ENCODE data around the gene GRIK4. TPM values are rescaled to one million over a fixed set of nuclear protein-coding genes. Genes with fewer than 3 reads are reported as not detected.

Gene GRIK4
- polyA plus RNA-seq, 1 donor from 2014 or later, result not detected

- H3K36me3 Mint-ChIP-seq, result no peaks in the 10 kb centered on the region
- no peak overlapping the region for H3K27ac Mint-ChIP-seq
- peaks cover 0 to 2% (median 0%) of the 10 kb centered on the region in 3 donors for H3K9me3 Mint-ChIP-seq
- H3K27me3 Mint-ChIP-seq, result peaks cover 14% of the 10 kb centered on the region
- H3K4me3 Mint-ChIP-seq, result no peak overlapping the region
- no peaks in the 10 kb centered on the region for H3K4me1 Mint-ChIP-seq
Observed at GRCh38 chr11:120667934-120668333, 156.4 kb downstream of the GRIK4 start.

- H3K36me3 Mint-ChIP-seq, result no peaks in the 10 kb centered on the region
- peaks cover 12% of the 10 kb centered on the region for H3K27me3 Mint-ChIP-seq
- no peak overlapping the region for H3K27ac Mint-ChIP-seq
- no peak overlapping the region for H3K4me3 Mint-ChIP-seq
- no peaks in the 10 kb centered on the region for H3K4me1 Mint-ChIP-seq
- H3K9me3 Mint-ChIP-seq, result peaks cover 0 to 2% (median 0%) of the 10 kb centered on the region in 3 donors
Observed at GRCh38 chr11:120668537-120668936, 157.0 kb downstream of the GRIK4 start.

- Mint-ChIP-seq H3K27ac (no peak overlapping the region), H3K4me3 (no peak overlapping the region), H3K4me1 (no peaks in the 10 kb centered on the region), H3K27me3 (peaks cover 6% of the 10 kb centered on the region), H3K36me3 (no peaks in the 10 kb centered on the region), H3K9me3 (peaks cover 2 to 7% (median 5%) of the 10 kb centered on the region in 3 donors)
Observed at GRCh38 chr11:120674542-120674941, 163.0 kb downstream of the GRIK4 start.

DNA sequence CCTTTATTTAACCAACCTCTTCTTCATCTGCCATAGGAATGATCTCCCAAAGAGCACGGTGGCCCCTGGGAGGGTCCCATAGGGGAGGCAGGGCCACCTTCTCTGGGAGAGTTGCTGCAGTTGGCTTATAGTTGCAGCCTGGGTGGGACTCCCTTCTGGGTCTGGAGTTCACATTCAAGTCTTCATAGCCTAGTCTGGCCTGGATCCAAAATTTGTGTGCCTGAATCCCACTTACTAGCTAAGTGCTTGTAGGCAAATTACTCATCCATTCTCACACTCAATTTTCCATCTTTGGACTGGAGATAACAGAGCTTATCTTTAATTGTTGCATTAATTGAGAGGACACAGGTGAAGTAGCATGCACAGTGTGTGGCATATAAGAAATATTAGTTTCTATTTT is 163.6 kb downstream of the GRIK4 start:
- Mint-ChIP-seq H3K9me3 (peaks cover 2 to 7% (median 5%) of the 10 kb centered on the region in 3 donors), H3K27ac (no peak overlapping the region), H3K36me3 (no peaks in the 10 kb centered on the region), H3K4me1 (no peaks in the 10 kb centered on the region), H3K4me3 (no peak overlapping the region), H3K27me3 (peaks cover 6% of the 10 kb centered on the region)

- Mint-ChIP-seq H3K27me3 (peaks cover 4% of the 10 kb centered on the region), H3K4me3 (no peak overlapping the region), H3K36me3 (no peaks in the 10 kb centered on the region), H3K27ac (no peak overlapping the region), H3K4me1 (no peaks in the 10 kb centered on the region), H3K9me3 (peaks cover 0 to 7% (median 5%) of the 10 kb centered on the region in 3 donors)
Observed at GRCh38 chr11:120676991-120677390, 165.4 kb downstream of the GRIK4 start.

- Mint-ChIP-seq H3K27ac (no peak overlapping the region), H3K4me1 (peaks cover 0 to 2% (median 0%) of the 10 kb centered on the region in 3 donors), H3K27me3 (peaks cover 5% of the 10 kb centered on the region), H3K36me3 (no peaks in the 10 kb centered on the region), H3K9me3 (peaks cover 0 to 7% (median 5%) of the 10 kb centered on the region in 3 donors), H3K4me3 (no peak overlapping the region)
Observed at GRCh38 chr11:120680322-120680721, 168.8 kb downstream of the GRIK4 start.

DNA sequence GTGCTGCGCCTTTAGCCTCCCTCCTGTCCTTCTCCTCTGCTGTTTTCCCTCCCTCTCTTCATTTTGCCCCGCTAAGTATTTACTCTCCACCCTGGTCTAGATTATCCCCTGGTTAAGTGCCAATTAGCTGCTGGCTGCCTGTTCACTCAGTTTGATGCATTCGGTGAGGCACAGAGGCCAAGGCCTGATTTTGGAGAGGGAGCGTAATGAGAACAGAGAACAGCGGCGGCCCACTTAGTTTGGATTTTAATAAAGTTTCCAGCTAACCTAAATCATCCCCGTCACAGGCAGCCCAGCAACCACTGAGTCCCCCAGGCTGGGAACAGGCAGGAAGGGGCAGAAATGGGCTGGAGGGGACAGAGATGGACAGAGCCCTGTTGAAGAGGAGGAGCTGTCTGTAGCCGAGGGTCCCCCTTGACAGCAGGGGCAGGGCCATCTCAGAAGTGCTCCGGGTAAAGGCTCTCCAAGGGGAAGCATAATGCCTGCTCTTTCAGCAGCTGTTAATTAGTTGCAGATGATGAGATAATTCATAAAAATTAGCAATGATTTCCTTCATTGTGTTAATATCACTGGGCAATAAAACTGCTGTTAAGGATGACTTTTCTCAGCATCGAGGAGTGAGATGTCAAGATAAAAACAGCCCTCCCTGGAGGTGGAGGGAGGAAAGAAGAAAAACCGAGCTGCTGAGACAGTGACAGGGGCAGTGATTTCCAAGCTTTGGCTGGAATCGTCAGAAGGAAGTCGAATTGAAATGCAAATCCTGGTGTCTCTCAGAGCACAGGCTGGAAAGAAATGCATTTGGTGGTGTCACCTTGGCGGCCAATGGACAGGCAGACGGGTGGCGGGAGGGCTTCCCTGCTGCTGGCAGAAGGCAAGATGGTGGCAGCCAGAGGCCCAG is 170.1 kb downstream of the GRIK4 start:
- Mint-ChIP-seq H3K36me3 (no peaks in the 10 kb centered on the region), H3K9me3 (peaks cover 0 to 5% (median 0%) of the 10 kb centered on the region in 3 donors), H3K27me3 (peaks cover 8% of the 10 kb centered on the region), H3K27ac (no peak overlapping the region), H3K4me1 (peaks cover 0 to 2% (median 0%) of the 10 kb centered on the region in 3 donors), H3K4me3 (no peak overlapping the region)

- Mint-ChIP-seq H3K9me3 (no peaks in the 10 kb centered on the region), H3K27me3 (peaks cover 8% of the 10 kb centered on the region), H3K4me3 (no peak overlapping the region), H3K27ac (peak overlapping the region in 1 of 3 donors; percentile 12), H3K4me1 (peaks cover 0 to 2% (median 0%) of the 10 kb centered on the region in 3 donors), H3K36me3 (no peaks in the 10 kb centered on the region)
Observed at GRCh38 chr11:120682332-120682649, 170.7 kb downstream of the GRIK4 start.

- H3K27ac Mint-ChIP-seq, result no peak overlapping the region
- H3K27me3 Mint-ChIP-seq, result peaks cover 8% of the 10 kb centered on the region
Observed at GRCh38 chr11:120682866-120683265, 171.3 kb downstream of the GRIK4 start.

GRCh38 chr11:120686516-120686915 is 175.0 kb downstream of the GRIK4 start:
- peaks cover 0 to 2% (median 0%) of the 10 kb centered on the region in 3 donors for H3K4me1 Mint-ChIP-seq
- peaks cover 20% of the 10 kb centered on the region for H3K27me3 Mint-ChIP-seq
- H3K4me3 Mint-ChIP-seq, result no peak overlapping the region
- no peak overlapping the region for H3K27ac Mint-ChIP-seq
- no peaks in the 10 kb centered on the region for H3K36me3 Mint-ChIP-seq
- no peaks in the 10 kb centered on the region for H3K9me3 Mint-ChIP-seq

More at GRCh38 chr11:120682866-120683265, 171.3 kb downstream of the GRIK4 start:
- Mint-ChIP-seq H3K4me3 (no peak overlapping the region), H3K36me3 (no peaks in the 10 kb centered on the region), H3K4me1 (peaks cover 0 to 2% (median 0%) of the 10 kb centered on the region in 3 donors), H3K9me3 (no peaks in the 10 kb centered on the region)

DNA sequence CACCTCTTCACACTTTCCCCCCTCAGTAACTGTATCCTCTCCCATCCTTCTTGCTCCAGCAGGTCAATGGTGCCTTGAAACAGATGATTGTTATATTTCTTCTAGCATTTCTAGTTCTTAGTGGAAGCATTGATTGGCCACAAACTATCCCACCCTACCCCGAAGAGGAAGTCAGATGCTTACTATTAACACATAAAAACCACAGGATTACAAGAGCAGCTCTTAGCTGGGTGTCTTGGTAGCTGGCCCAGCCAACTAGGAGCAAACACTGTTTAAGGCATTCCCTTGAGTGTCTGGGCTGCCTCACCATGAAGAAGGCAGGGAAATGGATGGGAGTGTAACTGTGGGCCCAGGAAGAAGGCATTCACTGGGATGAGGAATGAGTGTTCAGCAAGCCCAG is 176.6 kb downstream of the GRIK4 start:
- no peak overlapping the region for H3K4me3 Mint-ChIP-seq

GRCh38 chr11:120689596-120690275 is 178.2 kb downstream of the GRIK4 start:
- H3K27me3 Mint-ChIP-seq, result peaks cover 26% of the 10 kb centered on the region
- no peaks in the 10 kb centered on the region for H3K9me3 Mint-ChIP-seq
- H3K4me3 Mint-ChIP-seq, result no peak overlapping the region
- H3K4me1 Mint-ChIP-seq, result peaks cover 0 to 2% (median 0%) of the 10 kb centered on the region in 3 donors
- H3K27ac Mint-ChIP-seq, result no peak overlapping the region
- H3K36me3 Mint-ChIP-seq, result no peaks in the 10 kb centered on the region

More for the DNA sequence above, 176.6 kb downstream of the GRIK4 start:
- H3K27ac Mint-ChIP-seq, result no peak overlapping the region
- H3K9me3 Mint-ChIP-seq, result no peaks in the 10 kb centered on the region
- H3K4me1 Mint-ChIP-seq, result peaks cover 0 to 2% (median 0%) of the 10 kb centered on the region in 3 donors
- H3K36me3 Mint-ChIP-seq, result no peaks in the 10 kb centered on the region
- H3K27me3 Mint-ChIP-seq, result peaks cover 26% of the 10 kb centered on the region

GRCh38 chr11:120690406-120690805 is 178.9 kb downstream of the GRIK4 start:
- Mint-ChIP-seq H3K36me3 (no peaks in the 10 kb centered on the region), H3K4me1 (no peaks in the 10 kb centered on the region), H3K27ac (no peak overlapping the region), H3K9me3 (no peaks in the 10 kb centered on the region), H3K27me3 (peaks cover 23% of the 10 kb centered on the region), H3K4me3 (no peak overlapping the region)

- no peaks in the 10 kb centered on the region for H3K9me3 Mint-ChIP-seq
- no peak overlapping the region for H3K4me3 Mint-ChIP-seq
- H3K36me3 Mint-ChIP-seq, result no peaks in the 10 kb centered on the region
- H3K27me3 Mint-ChIP-seq, result peaks cover 15% of the 10 kb centered on the region
- peaks cover 0 to 2% (median 0%) of the 10 kb centered on the region in 3 donors for H3K4me1 Mint-ChIP-seq
- no peak overlapping the region for H3K27ac Mint-ChIP-seq
Observed at GRCh38 chr11:120694726-120695125, 183.2 kb downstream of the GRIK4 start.

DNA sequence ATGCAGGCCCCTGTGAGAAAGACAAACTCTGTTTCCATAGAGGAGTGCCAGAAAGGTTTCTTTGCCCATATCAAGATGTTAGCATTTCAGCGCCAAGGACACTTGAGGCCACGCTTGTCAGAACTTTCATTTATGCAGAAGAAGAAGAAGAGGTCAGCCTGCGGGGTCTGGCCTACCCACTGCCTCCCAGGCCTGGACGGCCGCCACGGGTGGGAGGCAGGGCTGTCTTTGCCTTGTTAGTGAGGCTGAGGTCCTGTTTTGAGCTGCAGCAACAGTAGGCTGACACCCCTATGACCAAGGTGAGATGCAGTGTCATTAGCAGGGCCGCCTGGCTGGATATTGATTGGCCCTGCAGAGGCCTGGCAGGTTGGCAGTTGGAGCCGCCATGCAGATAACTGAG is 183.9 kb downstream of the GRIK4 start:
- Mint-ChIP-seq H3K27me3 (peaks cover 15% of the 10 kb centered on the region), H3K27ac (no peak overlapping the region), H3K36me3 (no peaks in the 10 kb centered on the region), H3K4me1 (peaks cover 0 to 2% (median 0%) of the 10 kb centered on the region in 3 donors), H3K9me3 (no peaks in the 10 kb centered on the region), H3K4me3 (no peak overlapping the region)

All from IgD-negative memory B cell (primary cell).